ENCODE measurements around the gene KCNJ12.

DNA sequence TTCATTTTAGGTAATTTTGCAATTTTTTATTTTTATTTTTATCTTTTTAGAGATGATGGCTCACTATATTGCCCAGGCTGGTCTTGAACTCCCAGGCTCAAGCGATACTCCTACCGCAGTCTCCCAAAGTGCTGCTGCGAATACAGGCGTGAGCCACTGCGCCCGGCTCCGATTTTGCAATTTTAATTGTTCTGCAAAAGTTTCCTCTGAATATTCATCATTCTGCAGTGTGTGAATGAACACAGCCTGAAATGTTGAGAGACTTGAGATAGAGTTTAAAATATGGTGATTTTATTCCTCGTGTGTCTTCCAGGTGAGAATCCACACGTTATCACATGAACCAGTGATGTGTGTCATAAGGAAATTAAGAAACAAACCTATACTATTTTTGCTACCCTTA lies 75.8 kb downstream of the KCNJ12 start:
- TF ChIP-seq CTCF (conservative IDR thresholded peaks at IDR 0.05 in 1 of 2, IDR thresholded peaks at IDR 0.05 in 1 of 2; ENCODE audit: extremely low read depth in 1 of 2, insufficient read depth in 1 of 2, low read depth in 1 of 2, low read length in 2 of 2) = no peak
- TF ChIP-seq EZH2 (IDR thresholded peaks at IDR 0.05; ENCODE audit: borderline replicate concordance, low read length) = no peak
